Measurements from ENCODE around the gene ZKSCAN1. TPM values are rescaled to one million over a fixed set of nuclear protein-coding genes. Genes with fewer than 3 reads are reported as not detected.
"Not testable (repeated sequence)": the region's sequence is repeated elsewhere in the genome, so short reads cannot be mapped to it uniquely, and the experiment has no call there.

Gene ZKSCAN1
- total RNA-seq, 1 donor from 2014 or later: 59.0 TPM

- intact Hi-C loops (cut with micrococcal nuclease): no loop called here
- Mint-ChIP-seq H3K27me3 (peaks cover 6% of the 10 kb centered on the region), H3K36me3 (ENCODE audit: low read depth) (no peaks in the 10 kb centered on the region), H3K9me3 (no peaks in the 10 kb centered on the region), H3K4me3 (no peak overlapping the region), H3K4me1 (no peaks in the 10 kb centered on the region), H3K27ac (no peak overlapping the region)
- ChIA-PET POLR2A (interaction anchor here (1.3 kb wide), 1 partner anchor 10 kb away, joined by 5 read pairs; no protein-coding TSS in a partner anchor), CTCF (no interaction called here)
- DNase-seq (no peak), ATAC-seq (ENCODE audit: low read depth) (no peak)
- no peak for TF ChIP-seq CTCF (IDR thresholded peaks at IDR 0.05)
These were observed 7.5 kb upstream of the ZKSCAN1 start for GRCh38 chr7:100007887-100008286.

DNA sequence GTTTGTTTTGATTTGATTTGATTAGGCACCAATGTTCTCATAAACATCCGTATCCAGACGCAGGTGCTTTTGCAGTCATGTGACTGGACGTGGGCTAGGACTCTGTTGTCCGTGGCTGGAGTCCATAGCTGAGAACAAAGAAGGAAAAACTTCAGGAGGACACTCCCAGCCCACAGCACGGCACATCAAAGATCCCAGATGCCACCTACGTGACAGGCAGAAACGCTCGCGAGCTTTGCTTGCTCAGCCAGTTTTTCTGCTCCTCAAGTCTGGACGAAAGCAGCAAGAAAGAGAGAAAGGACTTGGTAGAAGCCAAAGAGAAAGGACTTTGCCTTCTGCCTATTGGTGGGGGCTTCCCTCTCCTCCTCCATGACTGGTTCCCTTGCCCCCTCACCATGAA lies 6.9 kb upstream of the ZKSCAN1 start:
- Mint-ChIP-seq H3K27me3 (peaks cover 6% of the 10 kb centered on the region), H3K36me3 (ENCODE audit: low read depth) (no peaks in the 10 kb centered on the region), H3K4me1 (no peaks in the 10 kb centered on the region), H3K9me3 (no peaks in the 10 kb centered on the region), H3K27ac (no peak overlapping the region), H3K4me3 (no peak overlapping the region)
- ChIA-PET POLR2A (interaction anchor here (0.7 kb wide), 1 partner anchor 11 kb away, joined by 4 read pairs; no protein-coding TSS in a partner anchor), CTCF (no interaction called here)
- intact Hi-C loops (cut with micrococcal nuclease): no loop called here
- no peak for DNase-seq
- no peak for ATAC-seq (ENCODE audit: low read depth)
- no peak for TF ChIP-seq CTCF (IDR thresholded peaks at IDR 0.05)

GRCh38 chr7:100009952-100010351 lies 5.4 kb upstream of the ZKSCAN1 start:
- H3K4me3 Mint-ChIP-seq; DNase-seq; H3K27ac Mint-ChIP-seq; H3K4me1 Mint-ChIP-seq; H3K9me3 Mint-ChIP-seq; ATAC-seq (ENCODE audit: low read depth); CTCF ChIA-PET; H3K27me3 Mint-ChIP-seq; H3K36me3 Mint-ChIP-seq (ENCODE audit: low read depth); POLR2A ChIA-PET; intact Hi-C loops (cut with micrococcal nuclease): not testable (repeated sequence)

- TF ChIP-seq CTCF (IDR thresholded peaks at IDR 0.05): no peak
- peaks cover 6% of the 10 kb centered on the region for H3K27me3 Mint-ChIP-seq
- H3K4me1 Mint-ChIP-seq: peaks cover 8% of the 10 kb centered on the region
- ATAC-seq (ENCODE audit: low read depth) (no peak), DNase-seq (no peak)
- no peaks in the 10 kb centered on the region for H3K9me3 Mint-ChIP-seq
- H3K27ac Mint-ChIP-seq: no peak overlapping the region
- H3K4me3 Mint-ChIP-seq: no peak overlapping the region
- ChIA-PET POLR2A (interaction anchor here (0.7 kb wide), 1 partner anchor 61 kb away, joined by 3 read pairs; no protein-coding TSS in a partner anchor), CTCF (no interaction called here)
- peaks cover under 1% of the 10 kb centered on the region for H3K36me3 Mint-ChIP-seq (ENCODE audit: low read depth)
- intact Hi-C loops (cut with micrococcal nuclease): no loop called here
These were observed 4.5 kb upstream of the ZKSCAN1 start for GRCh38 chr7:100010901-100011300.

- CTCF ChIA-PET: no interaction called here
- POLR2A ChIA-PET: interaction anchor here (0.6 kb wide), 1 partner anchor 99 kb away, joined by 3 read pairs; no protein-coding TSS in a partner anchor
- Mint-ChIP-seq H3K36me3 (ENCODE audit: low read depth) (peaks cover 6% of the 10 kb centered on the region), H3K4me1 (peaks cover 14% of the 10 kb centered on the region), H3K9me3 (no peaks in the 10 kb centered on the region), H3K4me3 (no peak overlapping the region), H3K27me3 (peaks cover 6% of the 10 kb centered on the region), H3K27ac (no peak overlapping the region)
- ATAC-seq (ENCODE audit: low read depth): no peak
- no peak for DNase-seq
- intact Hi-C loops (cut with micrococcal nuclease): no loop called here
- TF ChIP-seq CTCF (IDR thresholded peaks at IDR 0.05): no peak
These were observed 3.9 kb upstream of the ZKSCAN1 start for GRCh38 chr7:100011516-100011915.

DNA sequence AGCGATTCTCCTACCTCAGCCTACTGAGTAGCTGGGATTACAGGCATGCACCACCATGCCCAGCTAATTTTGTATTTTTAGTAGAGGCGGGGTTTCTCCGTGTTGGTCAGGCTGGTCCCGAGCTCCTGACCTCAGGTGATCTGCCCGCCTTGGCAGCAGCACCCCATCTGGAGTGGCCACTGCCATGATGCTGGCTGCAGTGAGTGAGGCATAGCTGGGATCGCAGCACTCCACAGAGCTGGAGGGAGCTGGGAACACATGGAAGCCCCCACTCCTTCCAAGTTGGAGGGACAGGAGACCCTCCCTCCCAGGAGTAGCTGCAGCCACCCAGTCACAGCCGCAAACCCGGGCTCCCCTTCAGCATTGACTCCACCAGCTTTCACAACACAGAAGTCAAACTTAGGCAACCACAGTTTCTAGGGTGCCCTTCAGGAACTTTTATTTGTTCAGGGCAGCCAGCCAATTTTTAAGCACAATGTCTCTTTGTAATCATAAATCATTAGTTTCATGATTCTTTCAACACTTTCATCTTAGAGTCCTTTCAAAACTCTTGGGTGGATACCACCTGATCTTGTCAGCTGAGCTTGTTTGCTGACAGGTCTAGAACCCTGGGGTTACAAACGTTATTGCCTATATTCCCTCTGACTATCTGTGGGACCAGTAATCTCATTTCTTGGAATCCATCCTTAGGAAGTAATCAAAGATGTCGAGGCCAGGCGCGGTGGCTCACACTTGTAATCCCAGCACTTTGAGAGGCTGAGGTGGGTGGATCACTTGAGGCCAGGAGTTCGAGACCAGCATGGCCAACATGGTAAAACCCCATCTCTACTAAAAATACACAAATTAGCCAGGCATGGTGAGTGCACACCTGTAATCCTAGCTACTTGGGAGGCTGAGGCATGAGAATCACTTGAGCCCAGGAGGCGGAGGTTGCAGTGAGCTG lies 2.7 kb upstream of the ZKSCAN1 start:
- DNase-seq; intact Hi-C loops (cut with micrococcal nuclease); H3K27ac Mint-ChIP-seq; H3K4me3 Mint-ChIP-seq; H3K36me3 Mint-ChIP-seq (ENCODE audit: low read depth); H3K9me3 Mint-ChIP-seq; ATAC-seq (ENCODE audit: low read depth); H3K27me3 Mint-ChIP-seq; CTCF ChIA-PET: not testable (repeated sequence)
- peaks cover 23% of the 10 kb centered on the region for H3K4me1 Mint-ChIP-seq
- POLR2A ChIA-PET: interaction anchor here (0.5 to 0.7 kb wide), 2 partner anchors 37 to 382 kb away, joined by 3 to 4 read pairs; partner anchors contain the start of gene ZSCAN21
